OCI-LY7 (cell line): Measurements from ENCODE around the gene ANKRD13C.

ENCODE experiments used
- CTCF ChIP-seq: fragments of 200-600 bp; sonication (generic); conservative IDR thresholded peaks from 2 replicates; pipeline ENCODE4 v1.5.1; 2014; ENCODE audit warnings: mild to moderate bottlenecking, antibody characterized with exemption, low read length, moderate library complexity, mixed read lengths
- EZH2phosphoT487 ChIP-seq: fragments of 200-600 bp; sonication (generic); IDR thresholded peaks from 2 replicates; pipeline ENCODE4 v1.6.1; 2018; ENCODE audit warnings: low read depth, borderline replicate concordance, mild to moderate bottlenecking, mixed run types, antibody characterized with exemption, low read length, moderate library complexity, mixed read lengths

- TF ChIP-seq EZH2phosphoT487 (no peak), CTCF (no peak)
These were observed 134.5 kb downstream of the ANKRD13C start for GRCh38 chr1:70220015-70220414.
